ENCODE measurements around the gene SPATA32.

- no peak for TF ChIP-seq POLR2AphosphoS5 (IDR thresholded peaks at IDR 0.05)
- no peak for TF ChIP-seq POLR2A (IDR thresholded peaks at IDR 0.05; ENCODE audit: low read depth)
Observed at GRCh38 chr17:45229681-45230409, 32.0 kb downstream of the SPATA32 start.
